HG03439 (cell line): Measurements from ENCODE around the gene JAML.

ENCODE experiments used
- ATAC-seq: cut with Tn5 transposase; IDR thresholded peaks from one replicate; pipeline ENCODE4 v1.9.1; 2021; ENCODE audit warnings: mild to moderate bottlenecking, moderate library complexity; ENCODE audit not compliant: unreplicated experiment

The JAML gene

GRCh38 chr11:118217575-118217974 is 7.2 kb downstream of the JAML start:
- ATAC-seq: no peak

- no peak for ATAC-seq
These were observed 8.0 kb downstream of the JAML start for GRCh38 chr11:118216621-118217481.

- ATAC-seq: no peak
These were observed 9.0 kb downstream of the JAML start for GRCh38 chr11:118215765-118216164.

GRCh38 chr11:118215262-118215661 is 9.5 kb downstream of the JAML start:
- ATAC-seq: no peak

- no peak for ATAC-seq
These were observed 10.4 kb downstream of the JAML start for GRCh38 chr11:118214210-118214914.

- no peak for ATAC-seq
These were observed 11.0 kb downstream of the JAML start for GRCh38 chr11:118213781-118214180.

- ATAC-seq: no peak
These were observed 11.6 kb downstream of the JAML start for GRCh38 chr11:118213201-118213600.

GRCh38 chr11:118212781-118213191 is 12.0 kb downstream of the JAML start:
- ATAC-seq: no peak

GRCh38 chr11:118212131-118212725 is 12.6 kb downstream of the JAML start:
- no peak for ATAC-seq

GRCh38 chr11:118211006-118211405 is 13.8 kb downstream of the JAML start:
- ATAC-seq: no peak

GRCh38 chr11:118210323-118210722 is 14.5 kb downstream of the JAML start:
- no peak for ATAC-seq

GRCh38 chr11:118209033-118209432 is 15.8 kb downstream of the JAML start:
- ATAC-seq: no peak

GRCh38 chr11:118207079-118207478 is 17.7 kb downstream of the JAML start:
- ATAC-seq: no peak

GRCh38 chr11:118206391-118207031 is 18.3 kb downstream of the JAML start:
- no peak for ATAC-seq

- no peak for ATAC-seq
These were observed 19.0 kb downstream of the JAML start for GRCh38 chr11:118205606-118206378.

- no peak for ATAC-seq
These were observed 22.0 kb downstream of the JAML start for GRCh38 chr11:118202599-118203422.

GRCh38 chr11:118201966-118202365 is 22.8 kb downstream of the JAML start:
- ATAC-seq: no peak

GRCh38 chr11:118200901-118201680 is 23.7 kb downstream of the JAML start:
- ATAC-seq: no peak

GRCh38 chr11:118200497-118200896 is 24.3 kb downstream of the JAML start:
- ATAC-seq: no peak
